Measurements from ENCODE around the gene SLC7A8.
A peak's percentile ranks its signal among the peaks of the same experiment; 100 is the strongest.

SLC7A8 gene

GRCh38 chr14:23089498-23090253, 93.8 kb downstream of the SLC7A8 start:
- Histone ChIP-seq H2BK120ac (ENCODE audit: low read depth, low read length) (no peak overlapping the region), H2BK12ac (ENCODE audit: low read length) (no peak overlapping the region), H3K79me1 (ENCODE audit: low read depth, low read length) (no peaks in the 10 kb centered on the region), H3K27me3 (ENCODE audit: control insufficient read depth in 3 of 3, insufficient read depth in 3 of 3, low read depth in 1 of 3, low read length in 3 of 3) (no peaks in the 10 kb centered on the region), H3K18ac (ENCODE audit: low read length) (no peak overlapping the region), H3K4me3 (ENCODE audit: low read length in 2 of 2) (no peak overlapping the region), H2AFZ (ENCODE audit: low read length) (no peak overlapping the region), H4K91ac (ENCODE audit: low read depth, low read length, poor library complexity) (no peak overlapping the region), H3K4me1 (ENCODE audit: control insufficient read depth in 2 of 2, insufficient read depth in 1 of 2, low read depth in 1 of 2, low read length in 2 of 2) (peaks cover 2 to 3% of the 10 kb centered on the region in 2 donors), H2BK5ac (ENCODE audit: low read length) (no peak overlapping the region), H3K23ac (ENCODE audit: low read depth, low read length, poor library complexity) (peak overlapping the region; percentile 22), H3K9ac (ENCODE audit: low read depth, low read length, poor library complexity) (no peak overlapping the region), H4K8ac (ENCODE audit: low read depth, low read length) (no peak overlapping the region), H3K4me2 (ENCODE audit: insufficient read depth, low read length, poor library complexity, severe bottlenecking) (no peak overlapping the region), H3K9me3 (replicated peaks in 1 of 2; ENCODE audit: control insufficient read depth in 2 of 2, insufficient read depth in 1 of 2, low read depth in 1 of 2, low read length in 2 of 2) (no peaks in the 10 kb centered on the region), H2AK5ac (ENCODE audit: low read depth, low read length) (no peak overlapping the region), H3K4ac (ENCODE audit: low read length) (no peak overlapping the region), H3K14ac (ENCODE audit: low read length) (no peak overlapping the region), H3K27ac (replicated peaks; ENCODE audit: low read length) (no peak overlapping the region), H3K36me3 (replicated peaks in 1 of 2; ENCODE audit: control insufficient read depth in 2 of 2, insufficient read depth in 2 of 2, low read length in 2 of 2) (peaks cover 24 to 90% of the 10 kb centered on the region in 2 donors), H2BK15ac (ENCODE audit: low read length) (no peak overlapping the region)
- no CpG with 5 or more reads among the region's 12 CpGs for WGBS, 2 donors (ENCODE audit: extremely low coverage in 2 of 2, insufficient read length in 2 of 2, insufficient replicate concordance in 1 of 2)
- DNase-seq (ENCODE audit: low spot score): no peak

DNA sequence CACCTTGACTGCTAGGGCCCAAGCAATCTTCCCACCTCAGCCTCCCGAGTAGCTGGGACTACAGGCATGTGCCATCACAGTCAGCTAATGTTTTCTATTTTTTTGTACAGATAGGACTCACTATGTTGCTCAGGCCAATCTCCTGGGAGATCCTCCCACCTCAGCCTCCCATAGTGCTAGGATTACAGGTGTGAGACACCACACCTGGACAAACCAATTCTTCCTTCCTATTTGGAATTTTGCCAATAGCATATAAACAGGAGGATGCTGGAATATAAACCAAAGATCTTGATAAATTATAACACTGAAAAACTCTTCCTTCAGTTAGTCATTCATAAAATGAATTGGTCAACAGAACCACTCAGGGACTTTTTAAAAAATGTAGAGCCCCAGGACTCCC, 96.9 kb downstream of the SLC7A8 start:
- Histone ChIP-seq H2AK5ac (ENCODE audit: low read depth, low read length) (no peak overlapping the region), H3K79me1 (ENCODE audit: low read depth, low read length) (no peaks in the 10 kb centered on the region), H4K91ac (ENCODE audit: low read depth, low read length, poor library complexity) (no peak overlapping the region), H3K14ac (ENCODE audit: low read length) (no peak overlapping the region), H2BK12ac (ENCODE audit: low read length) (no peak overlapping the region), H2BK15ac (ENCODE audit: low read length) (no peak overlapping the region), H3K4me1 (ENCODE audit: control insufficient read depth in 2 of 2, insufficient read depth in 1 of 2, low read depth in 1 of 2, low read length in 2 of 2) (no peaks in the 10 kb centered on the region), H3K4ac (ENCODE audit: low read length) (no peak overlapping the region), H2BK120ac (ENCODE audit: low read depth, low read length) (no peak overlapping the region), H3K36me3 (replicated peaks in 1 of 2; ENCODE audit: control insufficient read depth in 2 of 2, insufficient read depth in 2 of 2, low read length in 2 of 2) (peaks cover 25 to 99% of the 10 kb centered on the region in 2 donors), H2BK5ac (ENCODE audit: low read length) (no peak overlapping the region), H3K27ac (replicated peaks; ENCODE audit: low read length) (no peak overlapping the region), H3K18ac (ENCODE audit: low read length) (no peak overlapping the region), H3K4me3 (ENCODE audit: low read length in 2 of 2) (no peak overlapping the region), H2AFZ (ENCODE audit: low read length) (no peak overlapping the region), H3K27me3 (ENCODE audit: control insufficient read depth in 3 of 3, insufficient read depth in 3 of 3, low read depth in 1 of 3, low read length in 3 of 3) (no peaks in the 10 kb centered on the region), H3K9ac (ENCODE audit: low read depth, low read length, poor library complexity) (no peak overlapping the region), H3K23ac (ENCODE audit: low read depth, low read length, poor library complexity) (no peak overlapping the region), H3K9me3 (replicated peaks in 1 of 2; ENCODE audit: control insufficient read depth in 2 of 2, insufficient read depth in 1 of 2, low read depth in 1 of 2, low read length in 2 of 2) (no peaks in the 10 kb centered on the region), H4K8ac (ENCODE audit: low read depth, low read length) (no peak overlapping the region), H3K4me2 (ENCODE audit: insufficient read depth, low read length, poor library complexity, severe bottlenecking) (no peak overlapping the region)
- WGBS, 2 donors (ENCODE audit: extremely low coverage in 2 of 2, insufficient read length in 2 of 2, insufficient replicate concordance in 1 of 2): no CpG with 5 or more reads among the region's 1 CpG
- DNase-seq (ENCODE audit: low spot score): no peak

DNA sequence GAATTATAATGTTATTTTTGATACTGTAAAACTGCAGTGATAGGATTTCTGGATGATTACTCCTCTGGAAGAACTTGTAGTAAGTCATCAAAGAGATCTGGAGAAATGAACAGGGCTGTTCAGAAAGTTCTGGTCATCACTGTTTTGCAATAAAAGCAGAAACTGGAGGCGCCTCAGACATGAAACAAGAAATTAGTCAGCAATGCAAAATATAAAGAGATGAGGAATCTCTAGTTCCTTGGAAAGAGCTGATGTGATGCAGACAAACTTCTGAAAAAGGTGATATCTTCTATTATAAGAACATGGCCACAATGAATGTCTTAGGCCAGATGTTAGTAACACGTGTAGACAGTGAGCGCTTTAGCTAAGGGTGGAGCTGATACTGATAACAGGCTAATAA, 98.0 kb downstream of the SLC7A8 start:
- H4K91ac ChIP-seq (ENCODE audit: low read depth, low read length, poor library complexity): no peak overlapping the region
- WGBS, 2 donors (ENCODE audit: extremely low coverage in 2 of 2, insufficient read length in 2 of 2, insufficient replicate concordance in 1 of 2): no CpG with 5 or more reads among the region's 3 CpGs
- H3K4ac ChIP-seq (ENCODE audit: low read length): no peak overlapping the region
- no peaks in the 10 kb centered on the region for H3K79me1 ChIP-seq (ENCODE audit: low read depth, low read length)
- no peak overlapping the region for H3K4me2 ChIP-seq (ENCODE audit: insufficient read depth, low read length, poor library complexity, severe bottlenecking)
- H2AFZ ChIP-seq (ENCODE audit: low read length): no peak overlapping the region
- no peak overlapping the region for H2AK5ac ChIP-seq (ENCODE audit: low read depth, low read length)
- no peak for DNase-seq (ENCODE audit: low spot score)
- no peaks in the 10 kb centered on the region for H3K27me3 ChIP-seq (ENCODE audit: control insufficient read depth in 3 of 3, insufficient read depth in 3 of 3, low read depth in 1 of 3, low read length in 3 of 3)
- no peak overlapping the region for H3K27ac ChIP-seq (replicated peaks; ENCODE audit: low read length)
- no peak overlapping the region for H4K8ac ChIP-seq (ENCODE audit: low read depth, low read length)
- no peaks in the 10 kb centered on the region for H3K4me1 ChIP-seq (ENCODE audit: control insufficient read depth in 2 of 2, insufficient read depth in 1 of 2, low read depth in 1 of 2, low read length in 2 of 2)
- H3K18ac ChIP-seq (ENCODE audit: low read length): no peak overlapping the region
- no peak overlapping the region for H3K9ac ChIP-seq (ENCODE audit: low read depth, low read length, poor library complexity)
- no peak overlapping the region for H3K4me3 ChIP-seq (ENCODE audit: low read length in 2 of 2)
- H3K14ac ChIP-seq (ENCODE audit: low read length): no peak overlapping the region
- H2BK12ac ChIP-seq (ENCODE audit: low read length): no peak overlapping the region
- H3K23ac ChIP-seq (ENCODE audit: low read depth, low read length, poor library complexity): no peak overlapping the region
- H3K36me3 ChIP-seq (replicated peaks in 1 of 2; ENCODE audit: control insufficient read depth in 2 of 2, insufficient read depth in 2 of 2, low read length in 2 of 2): peaks cover 27 to 99% of the 10 kb centered on the region in 2 donors
- no peak overlapping the region for H2BK15ac ChIP-seq (ENCODE audit: low read length)
- H2BK5ac ChIP-seq (ENCODE audit: low read length): no peak overlapping the region
- H3K9me3 ChIP-seq (replicated peaks in 1 of 2; ENCODE audit: control insufficient read depth in 2 of 2, insufficient read depth in 1 of 2, low read depth in 1 of 2, low read length in 2 of 2): no peaks in the 10 kb centered on the region
- H2BK120ac ChIP-seq (ENCODE audit: low read depth, low read length): no peak overlapping the region

GRCh38 chr14:23080474-23080873, 103.0 kb downstream of the SLC7A8 start:
- H2AFZ ChIP-seq (ENCODE audit: low read length): no peak overlapping the region
- no peak overlapping the region for H2BK15ac ChIP-seq (ENCODE audit: low read length)
- H4K91ac ChIP-seq (ENCODE audit: low read depth, low read length, poor library complexity): no peak overlapping the region
- H3K4me3 ChIP-seq (ENCODE audit: low read length in 2 of 2): no peak overlapping the region
- no peaks in the 10 kb centered on the region for H3K79me1 ChIP-seq (ENCODE audit: low read depth, low read length)
- H3K18ac ChIP-seq (ENCODE audit: low read length): no peak overlapping the region
- no peak overlapping the region for H3K27ac ChIP-seq (replicated peaks; ENCODE audit: low read length)
- no peak overlapping the region for H3K14ac ChIP-seq (ENCODE audit: low read length)
- no peak overlapping the region for H3K4me2 ChIP-seq (ENCODE audit: insufficient read depth, low read length, poor library complexity, severe bottlenecking)
- H3K9ac ChIP-seq (ENCODE audit: low read depth, low read length, poor library complexity): no peak overlapping the region
- DNase-seq (ENCODE audit: low spot score): no peak
- peaks cover 0 to 3% of the 10 kb centered on the region in 2 donors for H3K4me1 ChIP-seq (ENCODE audit: control insufficient read depth in 2 of 2, insufficient read depth in 1 of 2, low read depth in 1 of 2, low read length in 2 of 2)
- no peak overlapping the region for H4K8ac ChIP-seq (ENCODE audit: low read depth, low read length)
- WGBS, 2 donors (ENCODE audit: extremely low coverage in 2 of 2, insufficient read length in 2 of 2, insufficient replicate concordance in 1 of 2): no CpG with 5 or more reads among the region's 1 CpG
- no peak overlapping the region for H3K4ac ChIP-seq (ENCODE audit: low read length)
- no peak overlapping the region for H2AK5ac ChIP-seq (ENCODE audit: low read depth, low read length)
- no peak overlapping the region for H2BK12ac ChIP-seq (ENCODE audit: low read length)
- peaks cover 41 to 99% of the 10 kb centered on the region in 2 donors for H3K36me3 ChIP-seq (replicated peaks in 1 of 2; ENCODE audit: control insufficient read depth in 2 of 2, insufficient read depth in 2 of 2, low read length in 2 of 2)
- no peaks in the 10 kb centered on the region for H3K27me3 ChIP-seq (ENCODE audit: control insufficient read depth in 3 of 3, insufficient read depth in 3 of 3, low read depth in 1 of 3, low read length in 3 of 3)
- no peak overlapping the region for H2BK120ac ChIP-seq (ENCODE audit: low read depth, low read length)
- H3K23ac ChIP-seq (ENCODE audit: low read depth, low read length, poor library complexity): no peak overlapping the region
- no peaks in the 10 kb centered on the region for H3K9me3 ChIP-seq (replicated peaks in 1 of 2; ENCODE audit: control insufficient read depth in 2 of 2, insufficient read depth in 1 of 2, low read depth in 1 of 2, low read length in 2 of 2)
- H2BK5ac ChIP-seq (ENCODE audit: low read length): no peak overlapping the region

All from neuronal stem cell (in vitro differentiated cells).